H9 (cell line): ENCODE measurements around the gene SORCS2. TPM values are rescaled to one million over a fixed set of nuclear protein-coding genes. Genes with fewer than 3 reads are reported as not detected.

Experiments
- DNase-seq: peaks from one replicate; pipeline ENCODE4 v3.0.0-alpha.2; 2017
- H2AFZ ChIP-seq: one replicate; pipeline ENCODE4 v1.6.1; 2013; ENCODE audit warnings: mild to moderate bottlenecking, low read length, control low read depth, moderate library complexity
- H2AK5ac ChIP-seq: 2 replicates; pipeline ENCODE4 v1.6.1; 2013; ENCODE audit warnings: low read length, control low read depth, mixed read lengths; ENCODE audit not compliant: insufficient read length
- H2BK120ac ChIP-seq: one replicate; pipeline ENCODE4 v1.6.1; 2013; ENCODE audit warnings: low read depth, mild to moderate bottlenecking, low read length, control low read depth, inconsistent platforms; ENCODE audit not compliant: poor library complexity, severe bottlenecking
- H2BK12ac ChIP-seq: 2 replicates; pipeline ENCODE4 v1.6.1; 2013; ENCODE audit warnings: low read length, control low read depth, mixed read lengths, low read depth; ENCODE audit not compliant: insufficient read length
- H2BK15ac ChIP-seq: 2 replicates; pipeline ENCODE4 v1.6.1; 2013; ENCODE audit warnings: low read depth, low read length, control low read depth
- H2BK20ac ChIP-seq: one replicate; pipeline ENCODE4 v1.6.1; 2013; ENCODE audit warnings: low read depth, mild to moderate bottlenecking, low read length, control low read depth, inconsistent platforms; ENCODE audit not compliant: poor library complexity, severe bottlenecking
- H2BK5ac ChIP-seq: 2 replicates; pipeline ENCODE4 v1.6.1; 2013; ENCODE audit warnings: low read length, control low read depth, mixed read lengths; ENCODE audit not compliant: insufficient read length
- H3K14ac ChIP-seq: 2 replicates; pipeline ENCODE4 v1.6.1; 2013; ENCODE audit warnings: low read length, control low read depth; ENCODE audit not compliant: insufficient read depth
- H3K18ac ChIP-seq: 2 replicates; pipeline ENCODE4 v1.6.1; 2013; ENCODE audit warnings: low read depth, mild to moderate bottlenecking, mixed read lengths, low read length, control low read depth; ENCODE audit not compliant: insufficient read length
- H3K23ac ChIP-seq: 2 replicates; pipeline ENCODE4 v1.6.1; 2013; ENCODE audit warnings: low read length, control low read depth, mixed read lengths, low read depth; ENCODE audit not compliant: insufficient read length
- H3K23me2 ChIP-seq: 2 replicates; pipeline ENCODE4 v1.6.1; 2013; ENCODE audit warnings: low read depth, mild to moderate bottlenecking, mixed read lengths, low read length, control low read depth; ENCODE audit not compliant: insufficient read length, poor library complexity, severe bottlenecking
- H3K27ac ChIP-seq: 2 replicates; pipeline ENCODE4 v1.5.1; 2013; ENCODE audit warnings: low read length, control low read depth, mixed read lengths, low read depth; ENCODE audit not compliant: insufficient read length
- H3K27me3 ChIP-seq: 2 replicates; pipeline ENCODE4 v1.6.1; 2013; ENCODE audit warnings: low read length, control low read depth, inconsistent platforms; ENCODE audit not compliant: insufficient read depth
- H3K4ac ChIP-seq: 2 replicates; pipeline ENCODE4 v1.6.1; 2013; ENCODE audit warnings: low read depth, mild to moderate bottlenecking, control low read depth, inconsistent platforms, low read length, moderate library complexity
- H3K4me1 ChIP-seq: 2 replicates; pipeline ENCODE4 v1.6.1; 2013; ENCODE audit warnings: low read length, control low read depth, inconsistent platforms; ENCODE audit not compliant: insufficient read depth
- H3K4me2 ChIP-seq: 2 replicates; pipeline ENCODE4 v1.6.1; 2013; ENCODE audit warnings: low read length, control low read depth, mixed read lengths; ENCODE audit not compliant: insufficient read length, insufficient read depth
- H3K56ac ChIP-seq: 2 replicates; pipeline ENCODE4 v1.6.1; 2013; ENCODE audit warnings: low read depth, mild to moderate bottlenecking, mixed read lengths, low read length, control low read depth; ENCODE audit not compliant: insufficient read length
- H3K79me1 ChIP-seq: 2 replicates; pipeline ENCODE4 v1.6.1; 2013; ENCODE audit warnings: low read depth, mild to moderate bottlenecking, moderate library complexity, low read length, control low read depth, inconsistent platforms; ENCODE audit not compliant: insufficient read depth, poor library complexity, severe bottlenecking
- H3K79me2 ChIP-seq: 2 replicates; pipeline ENCODE4 v1.6.1; 2013; ENCODE audit warnings: low read length, control low read depth, inconsistent platforms; ENCODE audit not compliant: insufficient read depth
- H3K9ac ChIP-seq: 2 replicates; pipeline ENCODE4 v1.6.1; 2013; ENCODE audit warnings: low read length, control low read depth, mixed read lengths; ENCODE audit not compliant: insufficient read length; ENCODE audit errors: extremely low read depth
- H3K9me3 ChIP-seq: one replicate; pipeline ENCODE4 v1.6.1; 2013; ENCODE audit warnings: low read depth, low read length, inconsistent platforms; ENCODE audit not compliant: control insufficient read depth
- H3T11ph ChIP-seq: one replicate; pipeline ENCODE4 v1.6.1; 2013; ENCODE audit warnings: mild to moderate bottlenecking, low read length, control low read depth, inconsistent platforms
- H4K20me1 ChIP-seq: one replicate; pipeline ENCODE4 v1.6.1; 2013; ENCODE audit not compliant: control insufficient read depth, insufficient read length, insufficient read depth
- H4K5ac ChIP-seq: 2 replicates; pipeline ENCODE4 v1.6.1; 2013; ENCODE audit warnings: low read depth, mild to moderate bottlenecking, mixed read lengths, low read length, control low read depth; ENCODE audit not compliant: insufficient read length
- H4K8ac ChIP-seq: replicated peaks from 2 replicates; pipeline ENCODE4 v1.6.1; 2013; ENCODE audit warnings: low read length, control low read depth, mixed read lengths, low read depth; ENCODE audit not compliant: insufficient read length
- H4K91ac ChIP-seq: 2 replicates; pipeline ENCODE4 v1.6.1; 2013; ENCODE audit warnings: low read depth, mild to moderate bottlenecking, moderate library complexity, mixed read lengths, low read length, control low read depth; ENCODE audit not compliant: insufficient read length
- H3K27ac Mint-ChIP-seq, 3 experiments: 2 replicates in 2 of 3; 3 replicates in 1 of 3; pipeline ENCODE4 v1.8.0; 2020 to 2021; ENCODE audit warnings: mixed read lengths in 3 of 3, mild to moderate bottlenecking in 1 of 3, moderate library complexity in 1 of 3
- H3K27me3 Mint-ChIP-seq: 2 replicates; pipeline ENCODE4 v1.8.0; 2021; ENCODE audit warnings: low read depth, mild to moderate bottlenecking, moderate library complexity, mixed read lengths
- H3K36me3 Mint-ChIP-seq, 3 experiments: 2 replicates in 2 of 3; 3 replicates in 1 of 3; pipeline ENCODE4 v1.8.0; 2020 to 2021; ENCODE audit warnings: low read depth in 3 of 3, mixed read lengths in 3 of 3; ENCODE audit not compliant: insufficient read depth in 1 of 3
- H3K4me1 Mint-ChIP-seq, 2 experiments: 2 replicates each; pipeline ENCODE4 v1.8.0; 2020; ENCODE audit warnings: mixed read lengths in 2 of 2
- H3K4me3 Mint-ChIP-seq, 2 experiments: 2 replicates in 1 of 2; 3 replicates in 1 of 2; pipeline ENCODE4 v1.8.0; 2020 to 2021; ENCODE audit warnings: mild to moderate bottlenecking in 2 of 2, mixed read lengths in 2 of 2, moderate library complexity in 1 of 2
- H3K9me3 Mint-ChIP-seq, 2 experiments: 2 replicates in 1 of 2; 3 replicates in 1 of 2; pipeline ENCODE4 v1.8.0; 2020; ENCODE audit warnings: mild to moderate bottlenecking in 2 of 2, mixed read lengths in 2 of 2, moderate library complexity in 1 of 2
- WGBS: extraction: QIAGEN DNeasy Blood & Tissue Kit; methylation state at CpG from one replicate; pipeline ENCODE4 v1.1.7; 2013; ENCODE audit warnings: missing lambda C conversion rate, low lambda C conversion rate, mixed read lengths; ENCODE audit not compliant: insufficient read length; ENCODE audit errors: extremely low coverage; 5-methylcytosine and 5-hydroxymethylcytosine counted together
- total RNA-seq: library from RNA; stranded (reverse); gene quantifications from 2 replicates; pipeline ENCODE4 v1.2.1, GENCODE V29; 2021
- TF ChIP-seq, protein P1 (sequence below): fragments of 200-600 bp; sonication (generic); conservative IDR thresholded peaks from 3 replicates; pipeline ENCODE4 v1.8.0; 2021; ENCODE audit warnings: antibody characterized with exemption, mild to moderate bottlenecking

The SORCS2 gene
- total RNA-seq, 1 experiment from 2014 or later: 0.57 TPM

DNA sequence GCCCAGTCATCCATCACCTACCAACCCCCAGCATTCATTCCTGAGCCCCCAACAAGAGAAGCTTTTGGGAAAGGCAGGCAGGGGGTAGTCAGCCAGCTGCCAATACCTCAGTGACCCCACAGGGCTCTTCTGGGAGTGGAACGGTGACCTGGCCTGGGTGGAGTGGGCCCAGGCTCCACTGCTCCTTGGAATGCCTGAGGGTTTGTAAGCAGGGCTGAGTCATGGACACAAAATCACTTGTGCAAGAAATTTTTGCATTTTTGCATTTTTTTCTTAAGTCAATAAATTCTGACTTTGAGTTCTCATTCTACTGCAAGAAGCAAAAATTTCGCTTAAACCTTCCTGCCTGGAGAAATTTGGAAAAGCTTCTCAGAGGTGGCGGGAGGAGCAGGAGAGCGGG lies 18.5 kb downstream of the SORCS2 start:
- Histone ChIP-seq H3K9ac (no peak overlapping the region), H3K27ac (no peak overlapping the region), H4K20me1 (no peaks in the 10 kb centered on the region), H2AK5ac (no peak overlapping the region), H4K8ac (no peak overlapping the region), H2BK120ac (no peak overlapping the region), H2BK12ac (no peak overlapping the region), H3K14ac (no peak overlapping the region), H3K18ac (no peak overlapping the region), H2BK20ac (no peak overlapping the region), H2BK5ac (no peak overlapping the region), H2AFZ (no peak overlapping the region), H3K4me1 (no peaks in the 10 kb centered on the region), H3T11ph (no peak overlapping the region), H3K4me2 (no peak overlapping the region), H3K56ac (no peak overlapping the region), H3K27me3 (no peaks in the 10 kb centered on the region), H3K79me2 (no peaks in the 10 kb centered on the region), H3K9me3 (no peaks in the 10 kb centered on the region), H3K4ac (no peak overlapping the region), H4K91ac (no peak overlapping the region), H3K23ac (no peak overlapping the region), H4K5ac (no peak overlapping the region), H3K79me1 (no peaks in the 10 kb centered on the region), H2BK15ac (no peak overlapping the region), H3K23me2 (no peaks in the 10 kb centered on the region)
- H3K27me3 Mint-ChIP-seq: no peaks in the 10 kb centered on the region; the same call in none of the 2 replicates
- H3K9me3 Mint-ChIP-seq: peaks cover 10 to 14% of the 10 kb centered on the region in 2 experiments; a peak in 4 of 5 replicates
- H3K4me1 Mint-ChIP-seq: peaks cover 14 to 28% of the 10 kb centered on the region in 2 experiments
- DNase-seq: no peak
- no peak overlapping the region for H3K4me3 Mint-ChIP-seq
- WGBS: no CpG with 5 or more reads among the region's 4 CpGs
- TF ChIP-seq, protein P1, sequence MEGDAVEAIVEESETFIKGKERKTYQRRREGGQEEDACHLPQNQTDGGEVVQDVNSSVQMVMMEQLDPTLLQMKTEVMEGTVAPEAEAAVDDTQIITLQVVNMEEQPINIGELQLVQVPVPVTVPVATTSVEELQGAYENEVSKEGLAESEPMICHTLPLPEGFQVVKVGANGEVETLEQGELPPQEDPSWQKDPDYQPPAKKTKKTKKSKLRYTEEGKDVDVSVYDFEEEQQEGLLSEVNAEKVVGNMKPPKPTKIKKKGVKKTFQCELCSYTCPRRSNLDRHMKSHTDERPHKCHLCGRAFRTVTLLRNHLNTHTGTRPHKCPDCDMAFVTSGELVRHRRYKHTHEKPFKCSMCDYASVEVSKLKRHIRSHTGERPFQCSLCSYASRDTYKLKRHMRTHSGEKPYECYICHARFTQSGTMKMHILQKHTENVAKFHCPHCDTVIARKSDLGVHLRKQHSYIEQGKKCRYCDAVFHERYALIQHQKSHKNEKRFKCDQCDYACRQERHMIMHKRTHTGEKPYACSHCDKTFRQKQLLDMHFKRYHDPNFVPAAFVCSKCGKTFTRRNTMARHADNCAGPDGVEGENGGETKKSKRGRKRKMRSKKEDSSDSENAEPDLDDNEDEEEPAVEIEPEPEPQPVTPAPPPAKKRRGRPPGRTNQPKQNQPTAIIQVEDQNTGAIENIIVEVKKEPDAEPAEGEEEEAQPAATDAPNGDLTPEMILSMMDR: no peak
- H3K27ac Mint-ChIP-seq: no peak overlapping the region; a peak in 1 of 7 replicates
- peaks cover 0 to 9% (median 0%) of the 10 kb centered on the region in 3 experiments; a peak in 3 of 7 replicates for H3K36me3 Mint-ChIP-seq
